WERI-Rb-1 (cell line): Measurements from ENCODE around the gene CAV1.

Experiments used
- DNase-seq: peaks from one replicate; pipeline ENCODE4 v3.0.0-alpha.2; 2020
- H3K27ac ChIP-seq: fragments of 250-450 bp; sonication (Bioruptor Pico); 2 replicates; pipeline ENCODE4 v1.5.1; 2020; ENCODE audit warnings: mild to moderate bottlenecking, moderate library complexity
- H3K27me3 ChIP-seq: fragments of 250-450 bp; sonication (Bioruptor Pico); 2 replicates; pipeline ENCODE4 v1.5.1; 2021; ENCODE audit warnings: mild to moderate bottlenecking, low read depth, moderate library complexity; ENCODE audit not compliant: insufficient read depth, severe bottlenecking
- H3K36me3 ChIP-seq: fragments of 250-450 bp; sonication (Bioruptor Pico); 2 replicates; pipeline ENCODE4 v1.5.1; 2020; ENCODE audit warnings: mild to moderate bottlenecking, moderate library complexity
- H3K4me3 ChIP-seq: 2 replicates; pipeline ENCODE4 v1.5.1; 2011; ENCODE audit warnings: low read depth, mild to moderate bottlenecking, control low read depth, low read length
- H3K9me3 ChIP-seq: fragments of 250-450 bp; sonication (Bioruptor Pico); 2 replicates; pipeline ENCODE4 v1.5.1; 2021; ENCODE audit warnings: mild to moderate bottlenecking, moderate library complexity; ENCODE audit not compliant: severe bottlenecking
- TF ChIP-seq, protein P1 (sequence below): IDR thresholded peaks from 2 replicates; pipeline ENCODE4 v1.5.1; 2011; ENCODE audit warnings: low read depth, mild to moderate bottlenecking, control low read depth, inconsistent platforms, low read length

Gene CAV1

DNA sequence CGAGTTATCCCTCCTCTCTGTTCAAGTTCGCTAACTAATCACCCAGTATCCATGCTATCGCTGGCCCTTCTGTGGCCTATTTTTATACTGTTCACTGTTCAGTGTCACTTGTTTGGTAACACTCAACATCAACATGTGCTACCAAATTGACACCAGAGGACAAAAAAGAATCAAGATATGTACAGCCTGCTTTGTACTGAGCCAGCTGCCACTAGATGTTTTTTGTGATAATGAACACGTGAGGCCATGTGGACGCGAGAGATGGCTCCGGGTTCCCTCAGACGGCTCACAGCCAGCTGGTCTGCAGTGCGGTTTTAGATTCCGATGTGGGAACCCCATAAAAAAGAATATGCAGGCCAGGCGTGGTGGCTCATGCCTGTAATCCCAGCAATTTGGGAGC lies 21.2 kb downstream of the CAV1 start:
- no peaks in the 10 kb centered on the region for H3K9me3 ChIP-seq
- TF ChIP-seq, protein P1, sequence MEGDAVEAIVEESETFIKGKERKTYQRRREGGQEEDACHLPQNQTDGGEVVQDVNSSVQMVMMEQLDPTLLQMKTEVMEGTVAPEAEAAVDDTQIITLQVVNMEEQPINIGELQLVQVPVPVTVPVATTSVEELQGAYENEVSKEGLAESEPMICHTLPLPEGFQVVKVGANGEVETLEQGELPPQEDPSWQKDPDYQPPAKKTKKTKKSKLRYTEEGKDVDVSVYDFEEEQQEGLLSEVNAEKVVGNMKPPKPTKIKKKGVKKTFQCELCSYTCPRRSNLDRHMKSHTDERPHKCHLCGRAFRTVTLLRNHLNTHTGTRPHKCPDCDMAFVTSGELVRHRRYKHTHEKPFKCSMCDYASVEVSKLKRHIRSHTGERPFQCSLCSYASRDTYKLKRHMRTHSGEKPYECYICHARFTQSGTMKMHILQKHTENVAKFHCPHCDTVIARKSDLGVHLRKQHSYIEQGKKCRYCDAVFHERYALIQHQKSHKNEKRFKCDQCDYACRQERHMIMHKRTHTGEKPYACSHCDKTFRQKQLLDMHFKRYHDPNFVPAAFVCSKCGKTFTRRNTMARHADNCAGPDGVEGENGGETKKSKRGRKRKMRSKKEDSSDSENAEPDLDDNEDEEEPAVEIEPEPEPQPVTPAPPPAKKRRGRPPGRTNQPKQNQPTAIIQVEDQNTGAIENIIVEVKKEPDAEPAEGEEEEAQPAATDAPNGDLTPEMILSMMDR = no peak
- H3K27ac ChIP-seq = no peak overlapping the region
- H3K4me3 ChIP-seq = no peak overlapping the region
- peaks cover 28% of the 10 kb centered on the region for H3K27me3 ChIP-seq
- no peak for DNase-seq
- no peaks in the 10 kb centered on the region for H3K36me3 ChIP-seq

DNA sequence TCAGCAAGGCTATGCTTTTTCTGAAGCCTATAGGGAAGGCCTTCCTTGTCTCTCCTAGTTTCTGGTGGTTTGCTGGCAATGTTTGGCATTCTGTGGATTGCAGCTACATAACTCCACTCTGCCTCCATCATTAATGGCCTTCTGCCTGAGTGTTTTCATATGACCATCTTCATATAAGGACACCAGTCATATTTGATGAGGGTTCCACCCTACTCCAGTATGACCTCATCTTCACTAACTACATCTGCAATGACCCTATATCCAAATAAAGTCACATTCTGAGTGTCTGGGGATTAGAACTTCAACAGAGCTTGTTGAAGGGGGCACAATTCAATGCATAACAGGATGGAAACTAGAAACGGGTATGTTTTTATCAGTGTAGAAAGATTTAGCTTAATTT lies 22.1 kb downstream of the CAV1 start:
- H3K9me3 ChIP-seq = no peaks in the 10 kb centered on the region
- no peak overlapping the region for H3K27ac ChIP-seq
- no peak for DNase-seq
- peaks cover 29% of the 10 kb centered on the region for H3K27me3 ChIP-seq
- TF ChIP-seq, protein P1 = no peak
- H3K4me3 ChIP-seq = no peak overlapping the region
- no peaks in the 10 kb centered on the region for H3K36me3 ChIP-seq

DNA sequence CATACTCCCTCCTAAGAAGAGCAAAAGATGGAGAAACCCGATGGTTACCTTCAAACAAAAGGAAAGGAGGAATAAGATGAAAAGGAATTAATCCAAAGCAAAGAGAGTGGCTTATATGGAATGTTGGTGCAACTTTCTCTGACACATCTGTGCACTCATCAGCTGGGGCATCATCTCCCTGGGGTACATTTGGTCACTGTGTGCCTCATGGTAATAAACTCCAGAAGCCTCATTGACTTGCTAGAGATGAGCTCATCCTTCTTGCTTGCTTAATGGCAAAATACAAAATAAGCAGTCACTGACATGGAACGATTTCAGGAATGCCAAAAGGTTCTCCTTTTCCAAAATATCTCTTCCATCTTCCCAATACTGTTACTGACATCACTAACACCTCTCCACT lies 22.5 kb downstream of the CAV1 start:
- no peak overlapping the region for H3K27ac ChIP-seq
- H3K4me3 ChIP-seq = no peak overlapping the region
- no peaks in the 10 kb centered on the region for H3K36me3 ChIP-seq
- H3K27me3 ChIP-seq = peaks cover 31% of the 10 kb centered on the region
- no peak for DNase-seq
- no peaks in the 10 kb centered on the region for H3K9me3 ChIP-seq
- TF ChIP-seq, protein P1 = no peak

DNA sequence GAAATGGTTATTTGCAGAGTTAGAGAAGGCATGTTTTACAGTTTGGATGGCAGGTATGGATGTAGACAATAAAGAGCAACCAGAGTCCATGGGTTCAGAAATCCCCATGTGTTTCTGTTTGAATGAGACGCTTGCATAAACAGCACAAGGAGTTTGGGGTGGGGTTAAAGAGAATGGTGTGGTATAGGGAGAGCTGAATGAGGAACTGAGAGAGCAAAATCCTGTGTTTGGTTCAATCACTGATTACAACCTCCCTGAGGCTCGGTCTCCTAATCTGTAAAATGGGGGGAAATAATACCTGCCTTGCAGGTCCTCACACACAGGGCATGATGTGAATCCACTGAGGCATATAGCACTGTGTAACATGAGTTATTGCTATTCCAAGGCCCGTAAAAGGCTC lies 23.7 kb downstream of the CAV1 start:
- no peak overlapping the region for H3K27ac ChIP-seq
- TF ChIP-seq, protein P1 = no peak
- H3K27me3 ChIP-seq = peaks cover 37% of the 10 kb centered on the region
- no peaks in the 10 kb centered on the region for H3K9me3 ChIP-seq
- no peak overlapping the region for H3K4me3 ChIP-seq
- no peak for DNase-seq
- H3K36me3 ChIP-seq = no peaks in the 10 kb centered on the region

DNA sequence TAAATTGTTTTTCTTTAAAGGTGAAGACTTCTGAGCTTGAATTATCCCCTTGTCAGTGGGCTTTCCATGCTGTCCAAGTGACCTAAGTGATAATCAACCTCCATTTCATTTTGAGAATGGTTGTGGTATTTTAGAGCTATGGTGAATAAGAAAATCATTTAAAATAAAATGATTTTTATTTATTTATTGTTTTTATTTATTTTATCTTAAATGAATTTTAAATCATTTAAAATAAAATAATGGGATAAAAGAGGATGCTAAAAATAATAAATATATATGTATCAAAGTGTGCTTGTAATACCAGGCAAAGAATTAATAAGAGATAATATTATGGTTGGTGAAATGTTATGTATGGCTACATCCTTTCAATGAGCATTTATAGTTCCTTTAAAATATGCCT lies 24.5 kb downstream of the CAV1 start:
- Histone ChIP-seq H3K4me3 (no peak overlapping the region), H3K27me3 (peaks cover 38% of the 10 kb centered on the region), H3K9me3 (no peaks in the 10 kb centered on the region), H3K27ac (no peak overlapping the region), H3K36me3 (no peaks in the 10 kb centered on the region)
- TF ChIP-seq, protein P1 = no peak
- no peak for DNase-seq

DNA sequence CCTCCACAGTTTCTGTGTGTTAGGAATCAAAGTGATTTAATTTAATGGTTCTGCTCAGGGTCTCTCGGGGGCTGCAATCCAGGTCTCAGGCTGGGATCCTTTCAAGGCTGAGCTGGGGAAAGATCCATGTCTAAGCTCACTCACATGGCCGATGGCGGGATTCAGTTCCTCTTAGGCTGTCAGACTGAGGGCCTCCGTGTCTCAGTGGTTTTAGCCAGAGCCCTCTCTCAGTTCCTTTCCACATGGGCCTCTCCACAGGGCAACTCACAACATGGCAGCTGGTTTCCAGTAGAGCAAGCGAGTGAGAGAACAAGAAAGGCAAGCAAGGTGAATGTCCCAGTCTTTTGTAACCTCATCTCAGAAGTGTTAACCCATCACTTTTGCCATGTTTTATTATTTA lies 26.9 kb downstream of the CAV1 start:
- Histone ChIP-seq H3K36me3 (no peaks in the 10 kb centered on the region), H3K27me3 (peaks cover 28% of the 10 kb centered on the region), H3K9me3 (no peaks in the 10 kb centered on the region), H3K4me3 (no peak overlapping the region), H3K27ac (no peak overlapping the region)
- no peak for DNase-seq
- TF ChIP-seq, protein P1 = no peak
